ENCODE measurements around the gene VIL1.

VIL1 gene

GRCh38 chr2:218470448-218470847 lies 51.5 kb downstream of the VIL1 start:
- in situ Hi-C loops (cut with HindIII; ENCODE audit: low sequenced_read_pairs), result no loop called here
- TF ChIP-seq CTCF (IDR thresholded peaks at IDR 0.05; ENCODE audit: low read depth, low read length), result no peak
- no peak for DNase-seq (ENCODE audit: low read depth, low spot score)
- H3K4me3 ChIP-seq (ENCODE audit: low read depth, low read length), result no peak overlapping the region

GRCh38 chr2:218471036-218471435 lies 52.1 kb downstream of the VIL1 start:
- in situ Hi-C loops (cut with HindIII; ENCODE audit: low sequenced_read_pairs), result no loop called here
- no peak for TF ChIP-seq CTCF (IDR thresholded peaks at IDR 0.05; ENCODE audit: low read depth, low read length)
- no peak overlapping the region for H3K4me3 ChIP-seq (ENCODE audit: low read depth, low read length)
- no peak for DNase-seq (ENCODE audit: low read depth, low spot score)

- H3K4me3 ChIP-seq (ENCODE audit: low read depth, low read length), result no peak overlapping the region
- in situ Hi-C loops (cut with HindIII; ENCODE audit: low sequenced_read_pairs), result no loop called here
- no peak for DNase-seq (ENCODE audit: low read depth, low spot score)
- TF ChIP-seq CTCF (IDR thresholded peaks at IDR 0.05; ENCODE audit: low read depth, low read length), result no peak
Observed at GRCh38 chr2:218471982-218472381, 53.1 kb downstream of the VIL1 start.

- TF ChIP-seq CTCF (IDR thresholded peaks at IDR 0.05; ENCODE audit: low read depth, low read length), result no peak
- H3K4me3 ChIP-seq (ENCODE audit: low read depth, low read length), result no peak overlapping the region
- no peak for DNase-seq (ENCODE audit: low read depth, low spot score)
- in situ Hi-C loops (cut with HindIII; ENCODE audit: low sequenced_read_pairs), result no loop called here
Observed at GRCh38 chr2:218472988-218473387, 54.1 kb downstream of the VIL1 start.

- no peak overlapping the region for H3K4me3 ChIP-seq (ENCODE audit: low read depth, low read length)
- TF ChIP-seq CTCF (IDR thresholded peaks at IDR 0.05; ENCODE audit: low read depth, low read length), result no peak
- in situ Hi-C loops (cut with HindIII; ENCODE audit: low sequenced_read_pairs), result no loop called here
- no peak for DNase-seq (ENCODE audit: low read depth, low spot score)
Observed at GRCh38 chr2:218474527-218474926, 55.6 kb downstream of the VIL1 start.

GRCh38 chr2:218476676-218477075 lies 57.8 kb downstream of the VIL1 start:
- in situ Hi-C loops (cut with HindIII; ENCODE audit: low sequenced_read_pairs), result no loop called here
- no peak for DNase-seq (ENCODE audit: low read depth, low spot score)
- H3K4me3 ChIP-seq (ENCODE audit: low read depth, low read length), result no peak overlapping the region
- TF ChIP-seq CTCF (IDR thresholded peaks at IDR 0.05; ENCODE audit: low read depth, low read length), result no peak

- no peak overlapping the region for H3K4me3 ChIP-seq (ENCODE audit: low read depth, low read length)
- no peak for DNase-seq (ENCODE audit: low read depth, low spot score)
- no peak for TF ChIP-seq CTCF (IDR thresholded peaks at IDR 0.05; ENCODE audit: low read depth, low read length)
- in situ Hi-C loops (cut with HindIII; ENCODE audit: low sequenced_read_pairs), result no loop called here
Observed at GRCh38 chr2:218477247-218477646, 58.3 kb downstream of the VIL1 start.
